Pulmonary artery endothelial cell (primary cell): ENCODE data around the gene CHRNA4. TPM values are rescaled to one million over a fixed set of nuclear protein-coding genes. Genes with fewer than 3 reads are reported as not detected.

Source experiments
- DNase-seq: peaks from one replicate; pipeline ENCODE4 v3.0.0-alpha.2; 2011; ENCODE audit warnings: low read depth, low spot score
- total RNA-seq: library from RNA; depleted of rRNA; stranded (reverse); fragments of >200 nt; gene quantifications from 2 replicates; pipeline ENCODE4 v1.2.3, GENCODE V29; 2014

The CHRNA4 gene
- total RNA-seq, 1 donor from 2014 or later, result not detected

- DNase-seq, result no peak
Measured at GRCh38 chr20:63293871-63294535, 67.1 kb downstream of the CHRNA4 start.

DNA sequence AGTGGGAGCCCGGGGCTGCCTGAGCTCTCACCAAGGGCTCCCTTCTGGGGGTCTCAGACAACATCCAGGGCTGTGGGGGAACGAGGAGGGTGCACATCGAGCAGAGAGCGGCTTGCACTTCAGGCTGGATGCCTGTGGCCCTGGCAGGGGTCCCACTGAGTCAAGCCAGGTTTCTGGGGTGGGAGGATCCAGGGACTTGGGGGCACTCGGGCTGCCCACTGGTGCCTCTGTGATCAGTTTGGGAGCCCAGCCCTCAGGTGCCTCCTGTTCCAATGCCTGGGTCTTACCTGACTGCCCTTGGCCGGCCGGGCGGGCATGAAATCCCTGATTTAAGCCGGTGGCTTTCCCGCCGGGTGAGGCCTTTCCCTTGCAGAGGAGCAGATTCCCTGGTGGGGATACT lies 67.7 kb downstream of the CHRNA4 start:
- DNase-seq, result no peak

Other genes with a start within 250 kb of the CHRNA4 start
- 25.5 and 31.8 TPM in 2 replicates for gene YTHDF1, start 145.2 kb downstream of the CHRNA4 start, total RNA-seq
- not detected in 2 replicates for gene BIRC7, start 125.4 kb downstream of the CHRNA4 start, total RNA-seq
- gene NKAIN4, start 106.9 kb downstream of the CHRNA4 start, total RNA-seq, result not detected in 2 replicates
- gene ARFGAP1, start 88.5 kb downstream of the CHRNA4 start, total RNA-seq, result 52.6 and 54.5 TPM in 2 replicates
- gene COL20A1, start 68.2 kb downstream of the CHRNA4 start, total RNA-seq, result not detected in 2 replicates
- not detected in 2 replicates for gene KCNQ2, start 111.3 kb upstream of the CHRNA4 start, total RNA-seq
- gene EEF1A2, start 137.7 kb upstream of the CHRNA4 start, total RNA-seq, result 0.32 and 0.99 TPM in 2 replicates
- 21.4 and 23.1 TPM in 2 replicates for gene PPDPF, start 159.4 kb upstream of the CHRNA4 start, total RNA-seq
- 0.07 and 0.13 TPM in 2 replicates for gene PTK6, start 176.0 kb upstream of the CHRNA4 start, total RNA-seq
- gene SRMS, start 186.4 kb upstream of the CHRNA4 start, total RNA-seq, result not detected in 2 replicates
- gene FNDC11, start 192.8 kb upstream of the CHRNA4 start, total RNA-seq, result 1.1 and 1.9 TPM in 2 replicates
- gene HELZ2, start 212.9 kb upstream of the CHRNA4 start, total RNA-seq, result 47.2 and 47.4 TPM in 2 replicates